HG02973 (cell line): ENCODE measurements around the gene RBM44.

ENCODE experiments used
- ATAC-seq: cut with Tn5 transposase; IDR thresholded peaks from one replicate; pipeline ENCODE4 v1.9.1; 2021; ENCODE audit warnings: moderate library complexity; ENCODE audit not compliant: unreplicated experiment

RBM44 gene

GRCh38 chr2:237884681-237885080 is 86.1 kb downstream of the RBM44 start:
- ATAC-seq: no peak

GRCh38 chr2:237885111-237885930 is 86.7 kb downstream of the RBM44 start:
- ATAC-seq: no peak

- ATAC-seq: no peak
Measured at GRCh38 chr2:237885931-237886684, 87.5 kb downstream of the RBM44 start.

GRCh38 chr2:237886685-237887481 is 88.3 kb downstream of the RBM44 start:
- ATAC-seq: no peak

GRCh38 chr2:237888389-237888788 is 89.8 kb downstream of the RBM44 start:
- ATAC-seq: no peak

GRCh38 chr2:237889016-237889415 is 90.4 kb downstream of the RBM44 start:
- ATAC-seq: no peak

GRCh38 chr2:237889811-237890210 is 91.2 kb downstream of the RBM44 start:
- ATAC-seq: no peak
